A673 (cell line): Measurements from ENCODE around the gene SDHAF1. TPM values are rescaled to one million over a fixed set of nuclear protein-coding genes. Genes with fewer than 3 reads are reported as not detected.

ENCODE experiments used
- BruUV-seq: library from RNA; stranded (reverse); fragments of 400-500 nt; replicated peaks from 2 replicates; lab custom pipeline; 2021; lab: Mats Ljungman, UMichigan
- CTCF ChIA-PET: fragments of 300-600 bp; sonication (Branson Sonifier 250); formaldehyde crosslinking; loops from one replicate; lab custom pipeline; 2022; ENCODE audit warnings: antibody characterized with exemption; lab: Charles Lee
- POLR2A ChIA-PET: fragments of 300-600 bp; sonication (Branson Sonifier 250); formaldehyde crosslinking; loops from one replicate; lab custom pipeline; 2022; ENCODE audit warnings: antibody characterized with exemption; ENCODE audit not compliant: low non-redundant PET; lab: Charles Lee
- DNase-seq: peaks from one replicate; pipeline ENCODE4 v3.0.0-alpha.2; 2015; ENCODE audit warnings: low spot score
- H3K27ac ChIP-seq: fragments of 200-600 bp; sonication (generic); 2 replicates; pipeline ENCODE4 v1.5.1; 2016; ENCODE audit warnings: mixed run types, low read depth, mild to moderate bottlenecking, mixed read lengths, antibody characterized with exemption, low read length; ENCODE audit not compliant: poor library complexity, severe bottlenecking
- H3K27me3 ChIP-seq: fragments of 200-600 bp; sonication (generic); replicated peaks from 2 replicates; pipeline ENCODE4 v1.6.1; 2017; ENCODE audit warnings: mixed run types, low read depth, mild to moderate bottlenecking, mixed read lengths, antibody characterized with exemption, low read length; ENCODE audit not compliant: insufficient read depth, poor library complexity
- H3K36me3 ChIP-seq: fragments of 200-600 bp; sonication (generic); 2 replicates; pipeline ENCODE4 v1.6.1; 2016; ENCODE audit warnings: mixed run types, mild to moderate bottlenecking, mixed read lengths, antibody characterized with exemption, low read length; ENCODE audit not compliant: insufficient read depth, poor library complexity, severe bottlenecking
- H3K4me1 ChIP-seq: fragments of 200-600 bp; sonication (generic); 2 replicates; pipeline ENCODE4 v1.6.1; 2017; ENCODE audit warnings: mixed run types, mild to moderate bottlenecking, mixed read lengths, antibody characterized with exemption, low read length; ENCODE audit not compliant: insufficient read depth, poor library complexity, severe bottlenecking
- H3K4me3 ChIP-seq: fragments of 200-600 bp; sonication (generic); 2 replicates; pipeline ENCODE4 v1.5.1; 2016; ENCODE audit warnings: low read depth, mixed run types, mild to moderate bottlenecking, mixed read lengths, low read length; ENCODE audit not compliant: poor library complexity, severe bottlenecking
- H3K9me3 ChIP-seq: fragments of 200-600 bp; sonication (generic); 2 replicates; pipeline ENCODE4 v1.6.1; 2016; ENCODE audit warnings: mixed run types, low read depth, mild to moderate bottlenecking, mixed read lengths, antibody characterized with exemption, low read length; ENCODE audit not compliant: poor library complexity, severe bottlenecking
- EZH2 ChIP-seq: fragments of 200-600 bp; sonication (generic); IDR thresholded peaks from 2 replicates; pipeline ENCODE4 v1.6.1; 2017; ENCODE audit warnings: borderline replicate concordance, low read depth, mild to moderate bottlenecking, mixed read lengths, antibody characterized with exemption, low read length; ENCODE audit not compliant: poor library complexity, severe bottlenecking
- intact Hi-C: fragments of 100-400 bp; cut with micrococcal nuclease; formaldehyde crosslinking; loops from one replicate; pipeline ENCODE4 v1.10.0; 2022; ENCODE audit not compliant: unreplicated experiment
- total RNA-seq: library from RNA; stranded (reverse); gene quantifications from 2 replicates; pipeline ENCODE4 v1.2.3, GENCODE V29; 2021
- TF ChIP-seq, protein P1 (sequence below): fragments of 300-800, 200-600 bp; sonication (generic); conservative IDR thresholded peaks from 2 replicates; pipeline ENCODE4 v1.5.1; 2017; ENCODE audit warnings: low read depth, mild to moderate bottlenecking, antibody characterized with exemption, low read length, moderate library complexity, mixed read lengths

Gene SDHAF1
- total RNA-seq, 1 experiment from 2014 or later: 8.9 TPM

- TF ChIP-seq, protein P1, sequence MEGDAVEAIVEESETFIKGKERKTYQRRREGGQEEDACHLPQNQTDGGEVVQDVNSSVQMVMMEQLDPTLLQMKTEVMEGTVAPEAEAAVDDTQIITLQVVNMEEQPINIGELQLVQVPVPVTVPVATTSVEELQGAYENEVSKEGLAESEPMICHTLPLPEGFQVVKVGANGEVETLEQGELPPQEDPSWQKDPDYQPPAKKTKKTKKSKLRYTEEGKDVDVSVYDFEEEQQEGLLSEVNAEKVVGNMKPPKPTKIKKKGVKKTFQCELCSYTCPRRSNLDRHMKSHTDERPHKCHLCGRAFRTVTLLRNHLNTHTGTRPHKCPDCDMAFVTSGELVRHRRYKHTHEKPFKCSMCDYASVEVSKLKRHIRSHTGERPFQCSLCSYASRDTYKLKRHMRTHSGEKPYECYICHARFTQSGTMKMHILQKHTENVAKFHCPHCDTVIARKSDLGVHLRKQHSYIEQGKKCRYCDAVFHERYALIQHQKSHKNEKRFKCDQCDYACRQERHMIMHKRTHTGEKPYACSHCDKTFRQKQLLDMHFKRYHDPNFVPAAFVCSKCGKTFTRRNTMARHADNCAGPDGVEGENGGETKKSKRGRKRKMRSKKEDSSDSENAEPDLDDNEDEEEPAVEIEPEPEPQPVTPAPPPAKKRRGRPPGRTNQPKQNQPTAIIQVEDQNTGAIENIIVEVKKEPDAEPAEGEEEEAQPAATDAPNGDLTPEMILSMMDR: no peak
- TF ChIP-seq EZH2: no peak
- Histone ChIP-seq H3K9me3 (no peaks in the 10 kb centered on the region), H3K27ac (no peak overlapping the region), H3K4me3 (no peak overlapping the region), H3K4me1 (peaks cover 8% of the 10 kb centered on the region), H3K36me3 (no peaks in the 10 kb centered on the region), H3K27me3 (no peaks in the 10 kb centered on the region)
- CTCF ChIA-PET: interaction anchor here (1.0 kb wide), 1 partner anchor 173 kb away, joined by 4 read pairs; no protein-coding TSS in a partner anchor
- intact Hi-C loops: no loop called here
- POLR2A ChIA-PET: no interaction called here
- DNase-seq: no peak
- no TSS peak for BruUV-seq
These were observed 1.9 kb upstream of the SDHAF1 start for GRCh38 chr19:35992907-35993765.

GRCh38 chr19:35993923-35994598 lies 927 bp upstream of the SDHAF1 start:
- Histone ChIP-seq H3K36me3 (no peaks in the 10 kb centered on the region), H3K9me3 (no peaks in the 10 kb centered on the region), H3K4me3 (no peak overlapping the region), H3K4me1 (peaks cover 8% of the 10 kb centered on the region), H3K27me3 (no peaks in the 10 kb centered on the region), H3K27ac (no peak overlapping the region)
- intact Hi-C loops: no loop called here
- ChIA-PET POLR2A (no interaction called here), CTCF (interaction anchor here (1.0 kb wide), 1 partner anchor 174 kb away, joined by 4 read pairs; no protein-coding TSS in a partner anchor)
- BruUV-seq: no TSS peak
- TF ChIP-seq, protein P1: peak; percentile 33; the same call in 1 of the 2 replicates
- TF ChIP-seq EZH2: no peak
- DNase-seq: no peak

DNA sequence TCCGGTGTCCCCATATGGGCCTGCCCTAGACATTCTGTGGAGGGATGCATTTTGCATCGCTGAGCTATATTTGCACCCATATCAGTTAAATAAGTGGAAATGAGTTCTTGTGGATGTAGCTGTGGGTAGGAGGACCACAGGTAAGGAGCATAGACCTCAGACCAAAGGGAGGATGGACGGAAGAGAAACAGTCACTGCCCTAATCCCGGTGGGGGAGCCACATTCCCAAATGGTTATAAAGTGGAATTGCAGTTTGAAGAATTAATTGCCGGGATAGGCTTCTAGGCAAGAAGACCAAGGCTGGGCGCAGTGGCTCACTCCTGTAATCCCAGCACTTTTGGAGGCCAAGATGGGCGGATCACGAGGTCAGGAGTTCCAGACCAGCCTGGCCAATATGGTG lies 1.8 kb downstream of the SDHAF1 start:
- POLR2A ChIA-PET: interaction anchor here (0.5 kb wide), 1 partner anchor 223 kb away, joined by 4 read pairs; no protein-coding TSS in a partner anchor
- H3K4me3 ChIP-seq: no peak overlapping the region

More for the DNA sequence above, 1.8 kb downstream of the SDHAF1 start:
- H3K36me3 ChIP-seq: no peaks in the 10 kb centered on the region
- H3K4me1 ChIP-seq: peaks cover 8% of the 10 kb centered on the region
- TF ChIP-seq, protein P1: no peak
- TF ChIP-seq EZH2: no peak
- no peak overlapping the region for H3K27ac ChIP-seq
- BruUV-seq: no TSS peak
- CTCF ChIA-PET: interaction anchor here (0.5 kb wide), 1 partner anchor 50 kb away, joined by 3 read pairs; no protein-coding TSS in a partner anchor
- H3K9me3 ChIP-seq: no peaks in the 10 kb centered on the region
- DNase-seq: no peak
- intact Hi-C loops: no loop called here
- H3K27me3 ChIP-seq: no peaks in the 10 kb centered on the region
